Loucy (cell line): ENCODE results near the gene TMED1.

Experiments used
- H2AFZ ChIP-seq: fragments of 200-600 bp; sonication (generic); 2 replicates; pipeline ENCODE4 v1.6.0; 2016; ENCODE audit warnings: antibody characterized with exemption, mild to moderate bottlenecking, low read length, moderate library complexity
- H3F3A ChIP-seq: fragments of 200-600 bp; 2 replicates; pipeline ENCODE4 v1.6.0; 2016; ENCODE audit warnings: antibody characterized with exemption, low read depth, mild to moderate bottlenecking
- H3K27me3 ChIP-seq: fragments of 200-600 bp; sonication (generic); 2 replicates; pipeline ENCODE4 v1.6.1; 2014; ENCODE audit warnings: low read length, mild to moderate bottlenecking; ENCODE audit not compliant: insufficient read depth, poor library complexity, severe bottlenecking
- H3K36me3 ChIP-seq: fragments of 200-600 bp; sonication (generic); 2 replicates; pipeline ENCODE4 v1.6.1; 2016; ENCODE audit warnings: low read length; ENCODE audit not compliant: insufficient read depth
- H3K4me1 ChIP-seq: fragments of 200-600 bp; sonication (generic); 2 replicates; pipeline ENCODE4 v1.5.1; 2014; ENCODE audit warnings: low read length, mild to moderate bottlenecking; ENCODE audit not compliant: insufficient read depth, poor library complexity, severe bottlenecking
- H3K4me2 ChIP-seq: fragments of 200-600 bp; sonication (generic); 2 replicates; pipeline ENCODE4 v1.6.0; 2014; ENCODE audit warnings: antibody characterized with exemption, low read length, low read depth, mild to moderate bottlenecking; ENCODE audit not compliant: poor library complexity, severe bottlenecking
- H3K4me3 ChIP-seq: fragments of 200-600 bp; sonication (generic); 2 replicates; pipeline ENCODE4 v1.5.1; 2014; ENCODE audit warnings: low read length, mild to moderate bottlenecking, mixed read lengths; ENCODE audit not compliant: poor library complexity, severe bottlenecking
- H3K79me2 ChIP-seq: fragments of 200-600 bp; sonication (generic); 2 replicates; pipeline ENCODE4 v1.6.1; 2014; ENCODE audit warnings: low read length; ENCODE audit not compliant: insufficient read depth
- H3K9ac ChIP-seq: fragments of 200-600 bp; sonication (generic); 2 replicates; pipeline ENCODE4 v1.6.0; 2014; ENCODE audit warnings: mild to moderate bottlenecking, low read depth, low read length, moderate library complexity; ENCODE audit not compliant: poor library complexity, severe bottlenecking
- H3K9me2 ChIP-seq: fragments of 200-600 bp; sonication (generic); replicated peaks from 2 replicates; pipeline ENCODE4 v1.6.1; 2016; ENCODE audit warnings: low read depth, low read length, mixed read lengths
- H3K9me3 ChIP-seq: fragments of 200-600 bp; sonication (generic); 2 replicates; pipeline ENCODE4 v1.6.1; 2014; ENCODE audit warnings: mild to moderate bottlenecking, antibody characterized with exemption, low read length, low read depth; ENCODE audit not compliant: insufficient read depth
- H4K20me1 ChIP-seq: fragments of 200-600 bp; sonication (generic); 2 replicates; pipeline ENCODE4 v1.6.0; 2014; ENCODE audit warnings: antibody characterized with exemption, low read length, mild to moderate bottlenecking; ENCODE audit not compliant: insufficient read depth, poor library complexity, severe bottlenecking
- CTCF ChIP-seq: fragments of 200-600 bp; sonication (generic); conservative IDR thresholded peaks from 2 replicates; pipeline ENCODE4 v1.5.1; 2014; ENCODE audit warnings: mild to moderate bottlenecking, antibody characterized with exemption, low read length
- EZH2phosphoT487 ChIP-seq: fragments of 200-600 bp; IDR thresholded peaks from 2 replicates; pipeline ENCODE4 v1.6.1; 2018; ENCODE audit warnings: antibody characterized with exemption, mild to moderate bottlenecking, moderate library complexity, borderline replicate concordance

The TMED1 gene

DNA sequence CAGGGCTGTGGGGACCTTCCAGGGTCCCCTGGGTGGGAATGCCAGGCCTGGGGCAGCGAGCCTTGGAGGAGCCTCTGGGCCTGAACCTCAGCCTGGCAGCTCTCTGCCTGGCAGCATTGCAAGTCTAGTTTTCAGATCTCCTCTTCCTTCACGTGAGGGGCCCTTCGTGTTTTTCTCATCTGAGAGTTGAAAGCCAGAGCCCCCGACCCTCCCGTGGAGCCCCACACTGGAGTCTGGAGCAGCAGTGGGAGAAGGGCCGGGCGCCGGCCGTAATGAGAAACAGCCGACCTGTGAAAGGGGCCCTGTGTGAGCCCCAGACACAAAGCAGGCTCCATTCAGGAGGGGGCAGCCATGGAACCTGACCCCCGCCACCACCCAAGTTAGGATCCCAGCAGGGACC, 19.3 kb downstream of the TMED1 start:
- H3K4me2 ChIP-seq, result no peak overlapping the region

DNA sequence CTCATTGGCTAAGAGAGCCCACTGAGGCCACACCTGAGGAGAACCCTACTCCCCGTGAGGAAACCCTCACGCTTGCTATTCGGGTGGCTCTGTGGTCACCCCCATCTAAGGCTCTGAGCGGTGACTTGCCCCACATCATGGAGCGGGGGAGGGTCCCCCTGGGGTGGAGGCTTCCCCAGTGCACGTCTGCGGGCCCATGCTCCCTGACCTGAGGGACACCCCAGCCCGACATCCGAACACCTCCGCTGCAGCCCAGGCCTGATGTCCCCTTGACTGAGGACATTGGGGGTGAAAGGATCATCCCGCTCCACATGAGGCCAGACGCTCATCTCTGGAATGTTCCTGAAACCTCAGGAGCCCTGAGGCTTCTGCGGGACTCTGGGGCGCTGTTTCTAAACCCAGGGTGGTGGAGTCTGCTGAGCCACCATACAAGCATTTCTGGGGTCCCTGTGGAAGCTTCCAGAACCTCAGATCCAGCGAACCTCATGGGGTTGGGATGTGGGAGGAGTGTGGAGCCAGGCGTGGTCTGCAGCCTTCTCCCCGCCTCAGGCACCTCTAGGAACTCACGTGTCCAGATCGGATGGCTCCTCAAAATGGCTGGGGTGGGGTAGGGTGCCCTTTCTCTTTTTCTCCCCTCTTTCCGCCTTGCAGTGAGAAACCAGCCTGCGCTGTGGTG, 19.9 kb downstream of the TMED1 start:
- Histone ChIP-seq H3K36me3 (peaks cover 43% of the 10 kb centered on the region; the same call in 1 of the 2 replicates), H2AFZ (no peak overlapping the region), H3K9me3 (no peaks in the 10 kb centered on the region), H3K79me2 (no peaks in the 10 kb centered on the region), H3K27me3 (no peaks in the 10 kb centered on the region), H3F3A (no peaks in the 10 kb centered on the region), H3K4me2 (no peak overlapping the region), H3K4me3 (no peak overlapping the region), H4K20me1 (no peaks in the 10 kb centered on the region), H3K9ac (no peak overlapping the region), H3K4me1 (peaks cover 4% of the 10 kb centered on the region), H3K9me2 (no peaks in the 10 kb centered on the region)
- TF ChIP-seq CTCF (no peak), EZH2phosphoT487 (no peak)

More for the DNA sequence above, 19.3 kb downstream of the TMED1 start:
- Histone ChIP-seq H3K36me3 (peaks cover 45% of the 10 kb centered on the region; the same call in 1 of the 2 replicates), H3K4me1 (peaks cover 4% of the 10 kb centered on the region), H3K9me2 (no peaks in the 10 kb centered on the region), H3K9me3 (no peaks in the 10 kb centered on the region), H3K79me2 (no peaks in the 10 kb centered on the region), H3F3A (no peaks in the 10 kb centered on the region), H3K9ac (no peak overlapping the region), H3K27me3 (no peaks in the 10 kb centered on the region), H2AFZ (no peak overlapping the region), H3K4me3 (no peak overlapping the region), H4K20me1 (no peaks in the 10 kb centered on the region)
- TF ChIP-seq EZH2phosphoT487, result no peak
- TF ChIP-seq CTCF, result no peak

GRCh38 chr19:10815007-10815536, 20.9 kb downstream of the TMED1 start:
- no peaks in the 10 kb centered on the region for H3K27me3 ChIP-seq
- H3K4me3 ChIP-seq, result no peak overlapping the region
- no peak overlapping the region for H3K4me2 ChIP-seq
- no peak overlapping the region for H3K9ac ChIP-seq
- peaks cover 4% of the 10 kb centered on the region for H3K4me1 ChIP-seq
- H3K9me3 ChIP-seq, result no peaks in the 10 kb centered on the region
- H3F3A ChIP-seq, result no peaks in the 10 kb centered on the region
- no peaks in the 10 kb centered on the region for H3K9me2 ChIP-seq
- H3K36me3 ChIP-seq, result peaks cover 38% of the 10 kb centered on the region; the same call in 1 of the 2 replicates
- no peaks in the 10 kb centered on the region for H4K20me1 ChIP-seq
- TF ChIP-seq CTCF (no peak), EZH2phosphoT487 (no peak)
- no peaks in the 10 kb centered on the region for H3K79me2 ChIP-seq
- H2AFZ ChIP-seq, result no peak overlapping the region
